Stimulated activated CD8-positive, alpha-beta memory T cell treated with anti-CD3 and anti-CD28 coated beads, Interleukin-12 subunit alpha, Interleukin-12 subunit beta, amount 100 ng/mL, for 24 hours (primary cell): Measurements from ENCODE around the gene PRDM11.
A peak's percentile ranks its signal among the peaks of the same experiment; 100 is the strongest.

ENCODE experiments used
- DNase-seq: peaks from one replicate; pipeline ENCODE4 v3.0.0-alpha.2; 2020; ENCODE audit errors: extremely low read depth

The PRDM11 gene

DNA sequence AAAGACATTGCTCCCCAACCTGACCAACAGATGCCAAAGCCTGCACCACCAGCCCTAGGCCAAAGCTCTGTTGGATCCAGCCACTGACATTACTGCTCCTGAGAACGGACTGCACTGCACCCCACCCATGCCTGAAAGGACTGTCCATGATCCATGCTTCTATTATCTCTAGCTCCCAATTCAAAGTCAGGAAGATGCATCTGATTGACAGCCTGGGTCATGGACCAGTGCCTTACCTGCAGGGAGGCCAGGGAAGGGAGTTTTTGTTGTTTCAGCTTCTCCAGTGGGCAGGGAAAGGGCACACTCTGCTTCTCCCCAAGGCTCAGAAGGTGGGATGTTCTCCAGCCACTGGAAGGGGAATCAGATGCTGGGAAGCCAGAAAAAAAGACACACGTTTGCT is 4.8 kb upstream of the PRDM11 start:
- DNase-seq: no peak

DNA sequence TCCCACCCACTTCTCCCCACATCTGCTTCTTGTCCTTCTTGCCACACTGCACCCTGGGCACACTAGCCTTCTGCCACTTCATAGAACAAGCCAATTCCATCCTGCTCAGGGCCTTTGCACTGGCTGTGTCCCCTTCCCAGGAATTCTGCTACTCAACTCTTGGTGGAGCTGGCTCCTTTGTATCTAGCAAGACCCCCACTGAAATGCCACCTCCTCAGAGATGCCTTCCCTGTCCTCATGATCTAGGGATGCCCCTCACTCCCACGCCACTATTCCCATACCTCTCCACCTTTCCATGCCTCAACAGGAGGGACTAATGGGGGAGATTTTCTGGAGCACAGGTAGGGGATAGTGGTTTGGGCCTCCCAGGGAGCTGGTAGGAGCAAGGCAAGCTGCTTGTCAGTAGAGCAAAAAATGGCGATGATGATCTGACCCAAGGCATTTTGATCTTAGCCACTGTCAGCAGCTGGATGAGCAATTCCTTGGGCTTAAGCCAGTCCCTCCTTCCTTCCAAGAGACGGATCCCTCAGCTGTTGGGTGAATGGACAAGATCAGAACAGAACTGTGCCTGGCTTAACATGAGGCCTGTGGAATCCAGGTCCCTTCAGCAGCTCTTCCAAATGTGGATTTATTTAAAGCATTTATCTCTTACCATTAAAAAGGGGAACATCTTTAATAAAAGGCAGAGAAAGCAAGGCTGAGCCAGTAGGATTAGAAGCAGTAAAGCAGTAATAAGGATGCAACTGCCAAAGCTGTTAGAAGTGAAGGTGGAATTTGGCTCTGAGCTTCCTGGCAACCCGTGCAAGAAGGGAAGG is 4.0 kb upstream of the PRDM11 start:
- DNase-seq: no peak

DNA sequence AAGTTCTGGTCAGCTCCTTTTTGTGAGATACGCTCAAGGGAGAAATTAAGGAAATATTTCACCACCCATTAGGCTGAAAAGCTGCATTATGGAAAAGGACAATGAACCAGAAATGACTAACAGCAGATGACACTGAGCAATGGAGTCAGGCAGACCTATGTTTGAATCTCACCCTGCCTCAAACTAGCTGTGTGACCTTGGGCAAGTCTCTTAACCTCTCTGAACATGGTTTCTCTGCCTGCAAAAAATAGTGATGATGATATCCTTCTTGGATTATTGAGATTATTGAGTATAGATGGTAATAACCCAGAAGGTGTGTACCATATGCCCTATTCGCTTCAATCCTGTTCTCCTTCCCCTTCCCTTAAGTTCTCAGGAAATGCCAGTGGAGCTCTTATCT is 2.9 kb upstream of the PRDM11 start:
- DNase-seq: no peak

DNA sequence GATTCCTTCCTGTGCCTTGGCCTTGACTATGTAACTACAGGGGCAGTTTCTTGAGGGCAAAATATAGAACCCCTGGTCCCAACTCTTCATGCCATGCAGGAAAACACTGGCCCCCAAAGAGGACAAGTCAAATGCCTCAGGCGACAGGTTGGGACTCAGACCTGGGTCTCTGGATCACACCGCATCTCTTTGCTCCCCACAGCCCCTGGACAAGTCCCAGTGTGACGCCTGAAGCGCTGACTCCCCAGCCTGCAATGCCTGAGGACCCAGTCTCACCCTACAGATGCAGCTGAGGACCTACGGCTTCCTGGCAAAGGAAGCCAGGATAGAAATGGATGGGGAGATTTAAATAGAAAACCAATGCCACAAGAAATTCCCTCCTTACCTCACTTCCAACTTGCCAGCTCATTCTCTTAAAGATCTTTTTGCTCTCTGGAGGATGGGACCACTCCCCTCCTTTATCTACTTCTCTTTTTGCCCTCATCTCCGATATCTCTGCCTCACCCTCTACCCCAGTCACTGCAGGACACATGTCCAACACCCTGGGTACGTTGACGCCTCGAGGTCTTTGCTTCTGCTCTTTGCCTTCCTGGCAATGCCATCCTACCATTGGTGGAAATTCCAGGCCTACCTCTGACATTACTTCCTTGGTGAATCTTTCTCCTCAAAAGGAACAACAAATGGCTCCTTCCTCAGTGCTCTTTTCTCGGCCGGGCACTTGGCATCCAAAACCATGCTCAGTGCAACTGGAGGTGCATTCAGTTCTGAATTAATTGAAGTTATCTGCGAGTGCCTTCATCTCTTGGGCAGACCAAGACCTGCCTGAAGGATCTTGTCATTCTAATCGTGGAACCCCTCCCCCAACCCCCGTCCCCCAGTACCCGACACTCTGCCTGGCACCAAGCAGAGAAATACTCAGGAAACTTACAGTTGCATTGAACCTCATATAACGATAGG is 2.0 kb upstream of the PRDM11 start:
- DNase-seq: no peak

DNA sequence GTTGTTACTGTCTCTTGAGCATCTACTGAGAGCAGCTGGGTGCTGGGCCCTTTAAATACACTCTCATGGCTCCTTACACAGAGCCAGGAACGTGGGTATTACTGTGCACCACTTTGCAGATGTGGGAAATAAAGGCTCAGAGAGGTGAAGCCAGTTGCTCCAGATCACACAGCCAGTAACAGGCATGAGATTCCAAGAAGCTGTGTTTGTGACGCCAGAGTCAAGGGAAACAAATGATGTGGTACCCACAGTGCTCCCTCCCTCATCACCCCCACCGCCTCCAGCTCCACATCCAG is 1.4 kb upstream of the PRDM11 start:
- DNase-seq: no peak

DNA sequence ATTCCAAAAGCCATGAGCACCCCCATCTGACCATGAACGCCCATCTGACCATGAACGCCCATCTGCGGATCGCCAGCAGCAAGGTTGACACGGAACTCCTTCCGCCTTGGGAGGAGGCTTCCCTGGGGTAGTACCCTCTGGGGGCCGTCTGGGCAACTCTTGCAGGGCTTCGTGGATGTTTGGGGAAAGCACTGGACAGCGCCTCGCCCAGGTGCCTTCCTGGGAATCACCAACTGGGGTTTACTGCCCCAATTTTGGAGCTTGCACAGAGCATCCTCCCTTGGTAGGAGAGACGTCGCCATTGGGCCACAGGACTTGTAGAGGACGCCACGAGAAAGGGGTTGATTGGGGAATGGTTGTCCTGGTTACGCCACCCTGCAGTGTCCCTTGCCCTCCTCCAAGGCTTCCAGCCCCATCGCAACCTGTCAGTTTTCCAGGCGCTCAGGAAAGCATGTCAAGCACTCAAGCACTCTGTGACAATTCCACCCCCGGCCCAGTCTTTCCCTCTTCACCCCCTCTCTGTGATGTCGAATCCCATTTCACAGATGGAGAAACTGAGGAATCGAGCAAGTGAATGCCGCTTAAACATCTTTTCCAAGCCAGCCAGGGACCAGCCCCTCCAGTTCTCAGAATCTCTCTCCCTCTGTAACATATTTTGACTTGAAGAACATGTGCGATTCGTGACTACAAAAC is 914 bp upstream of the PRDM11 start:
- DNase-seq: no peak

DNA sequence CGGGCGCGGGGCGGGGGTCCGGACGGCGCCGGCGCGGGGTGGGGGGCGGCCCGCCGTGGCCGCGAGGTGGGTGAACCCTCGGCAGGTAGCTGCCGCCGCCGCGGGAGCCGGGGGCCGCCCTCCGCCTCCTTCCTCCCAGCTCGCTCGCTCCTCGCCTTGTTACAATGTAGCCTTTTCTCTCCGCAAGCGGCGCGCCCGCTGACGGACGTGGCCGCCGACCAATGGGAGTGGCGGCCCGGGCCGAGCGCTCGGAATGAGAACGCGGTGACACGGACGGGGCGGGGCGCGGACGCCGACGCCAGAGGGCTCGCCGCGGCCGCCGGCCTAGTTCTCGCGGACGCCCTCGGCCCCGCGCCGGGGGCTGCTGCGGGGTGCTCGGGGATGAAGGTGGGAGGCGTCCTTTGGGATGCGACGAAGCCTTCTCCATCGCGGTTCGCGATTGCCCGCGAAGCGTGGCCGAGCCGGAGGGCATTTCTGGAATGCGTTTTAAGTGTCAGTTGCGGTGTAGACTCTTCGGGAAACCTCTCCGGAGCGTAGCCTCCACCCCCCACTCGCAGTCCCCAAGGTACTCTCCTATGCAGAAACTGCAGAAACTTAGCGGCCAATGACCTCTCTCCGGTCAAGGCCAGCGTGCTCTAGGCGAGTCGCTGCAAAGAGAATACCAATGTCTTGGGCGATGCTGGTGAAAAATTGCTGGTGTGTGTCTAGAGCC is 734 bp downstream of the PRDM11 start:
- DNase-seq: peak; percentile 82

DNA sequence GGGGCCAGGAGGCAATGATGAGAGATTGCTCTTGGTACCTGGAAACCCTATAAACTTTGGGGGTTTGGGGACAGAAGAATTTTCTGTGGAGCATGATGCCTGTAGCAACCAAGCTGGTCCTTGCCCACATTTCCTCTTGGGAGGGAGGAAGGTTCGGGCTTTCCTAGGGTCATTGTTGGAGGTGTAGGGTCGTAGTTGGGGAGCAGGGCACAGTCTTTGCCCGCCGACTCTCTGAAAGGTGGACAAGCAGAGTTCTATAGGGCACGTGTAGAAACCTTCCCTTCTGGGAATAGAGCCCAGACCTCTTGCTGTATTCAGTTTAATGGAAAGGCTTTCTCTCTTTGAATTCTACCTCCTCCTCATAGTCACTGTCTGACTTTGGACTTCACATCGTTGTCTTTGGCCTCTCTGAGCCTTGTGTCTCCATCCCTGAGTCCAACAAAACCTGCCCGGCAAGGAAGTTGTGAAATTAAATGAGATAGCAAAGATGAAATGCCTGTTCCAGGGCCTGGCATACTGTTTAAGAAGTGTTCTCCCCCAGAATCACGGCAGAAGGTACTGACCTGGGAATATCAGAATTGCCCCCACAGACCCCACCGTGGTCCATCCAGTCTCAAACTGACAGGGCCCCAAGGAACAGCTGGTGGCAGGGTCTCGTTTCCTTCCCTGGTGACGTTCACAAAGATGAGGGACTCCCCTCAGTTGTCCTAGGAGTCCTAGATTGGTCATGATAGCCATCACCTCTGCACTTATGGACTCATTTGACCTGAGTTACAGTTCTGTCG is 1.6 kb downstream of the PRDM11 start:
- no peak for DNase-seq

DNA sequence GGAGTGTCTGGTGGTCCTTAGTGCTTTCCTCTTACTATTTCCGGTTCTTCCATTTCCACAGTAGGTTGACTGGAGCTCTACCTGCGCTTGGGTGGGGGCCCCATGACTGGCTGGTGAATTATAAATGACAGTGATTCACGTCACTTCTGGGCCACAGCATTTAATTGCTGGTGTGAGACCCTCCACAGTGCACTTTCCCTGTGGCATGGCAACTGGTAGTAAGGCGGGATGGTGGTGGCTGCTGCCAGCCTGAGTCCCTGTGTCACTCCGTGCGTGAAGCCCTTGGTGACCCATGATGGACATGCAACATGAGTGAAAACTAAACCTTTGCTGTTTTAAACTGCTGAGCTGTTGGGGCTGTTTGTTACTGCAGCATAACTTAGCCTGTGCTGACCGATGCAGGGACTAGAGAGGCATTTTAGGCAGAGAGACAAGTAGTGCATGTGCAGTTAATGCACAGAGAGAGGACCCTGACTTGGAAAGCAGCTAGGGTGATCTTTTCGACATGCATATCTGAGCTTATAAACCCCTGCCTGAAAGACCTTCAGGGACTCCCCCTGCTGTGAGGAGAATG is 3.1 kb downstream of the PRDM11 start:
- DNase-seq: no peak

DNA sequence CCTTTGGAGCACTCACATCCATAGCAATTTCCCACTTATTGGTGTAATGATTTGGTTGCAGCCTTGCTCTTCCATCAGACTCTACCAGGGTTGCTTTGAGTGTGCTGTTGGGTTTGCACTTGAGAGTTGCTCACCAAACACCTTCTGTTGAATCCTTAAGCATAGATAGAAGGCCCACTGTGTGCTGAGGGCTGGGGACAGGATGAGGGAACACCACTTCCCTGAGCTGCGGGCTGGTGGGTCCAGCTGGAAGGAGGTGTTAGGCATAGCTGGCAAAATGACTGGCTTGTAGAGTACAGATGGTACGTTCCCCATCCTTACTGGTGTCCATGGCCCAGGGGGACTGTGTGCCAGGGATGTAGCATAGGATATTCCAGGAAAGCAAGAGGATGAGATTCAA is 3.9 kb downstream of the PRDM11 start:
- DNase-seq: no peak

DNA sequence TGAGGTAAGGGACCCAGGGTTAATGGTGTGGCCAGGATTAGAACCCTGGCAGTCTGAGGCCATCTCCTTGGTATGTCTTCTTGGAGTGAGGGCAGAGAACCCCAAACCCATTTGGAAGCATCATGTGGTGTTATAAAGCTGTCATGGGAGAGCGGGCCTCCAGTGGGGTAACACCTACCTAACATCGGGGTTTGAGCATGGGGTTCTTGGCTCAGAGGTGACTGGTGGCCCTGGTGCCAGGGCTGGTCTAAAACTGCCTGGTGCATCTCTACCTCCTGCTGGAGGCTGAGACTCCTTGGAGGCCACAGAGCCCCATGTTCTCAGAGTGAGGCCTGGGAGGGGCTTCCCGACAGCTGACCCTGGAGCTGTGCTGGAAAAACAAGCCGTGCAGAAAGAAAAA is 4.5 kb downstream of the PRDM11 start:
- no peak for DNase-seq

DNA sequence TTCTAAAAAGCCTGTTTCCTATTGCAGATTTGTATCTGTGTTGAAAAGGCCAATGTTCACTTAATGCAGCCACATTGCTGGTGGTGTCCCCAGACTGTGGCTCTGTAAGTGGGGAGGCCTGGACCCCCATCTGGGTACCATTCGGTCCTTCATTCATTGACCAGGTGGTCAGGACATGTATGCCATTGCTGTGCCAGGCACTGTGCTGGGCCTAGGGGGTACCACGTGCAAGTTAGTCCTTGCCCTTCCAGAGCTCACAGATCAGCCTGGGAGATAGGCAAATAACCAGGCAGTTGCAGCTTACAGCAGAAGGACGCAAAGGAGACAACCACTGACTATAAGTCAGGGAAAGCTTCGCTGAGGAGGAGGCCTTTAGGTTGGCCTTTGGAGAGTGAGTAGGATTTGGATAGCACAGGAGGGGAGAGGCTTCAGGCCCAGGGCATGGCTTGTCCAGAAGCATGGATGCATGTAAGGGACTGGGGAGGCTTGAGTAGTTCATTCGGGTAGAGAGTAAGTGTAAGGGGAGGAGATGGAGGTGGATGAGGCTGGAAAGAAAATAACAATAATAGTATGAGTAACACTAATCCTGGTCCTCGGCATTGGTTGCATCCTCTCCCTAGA is 5.0 kb downstream of the PRDM11 start:
- DNase-seq: no peak

DNA sequence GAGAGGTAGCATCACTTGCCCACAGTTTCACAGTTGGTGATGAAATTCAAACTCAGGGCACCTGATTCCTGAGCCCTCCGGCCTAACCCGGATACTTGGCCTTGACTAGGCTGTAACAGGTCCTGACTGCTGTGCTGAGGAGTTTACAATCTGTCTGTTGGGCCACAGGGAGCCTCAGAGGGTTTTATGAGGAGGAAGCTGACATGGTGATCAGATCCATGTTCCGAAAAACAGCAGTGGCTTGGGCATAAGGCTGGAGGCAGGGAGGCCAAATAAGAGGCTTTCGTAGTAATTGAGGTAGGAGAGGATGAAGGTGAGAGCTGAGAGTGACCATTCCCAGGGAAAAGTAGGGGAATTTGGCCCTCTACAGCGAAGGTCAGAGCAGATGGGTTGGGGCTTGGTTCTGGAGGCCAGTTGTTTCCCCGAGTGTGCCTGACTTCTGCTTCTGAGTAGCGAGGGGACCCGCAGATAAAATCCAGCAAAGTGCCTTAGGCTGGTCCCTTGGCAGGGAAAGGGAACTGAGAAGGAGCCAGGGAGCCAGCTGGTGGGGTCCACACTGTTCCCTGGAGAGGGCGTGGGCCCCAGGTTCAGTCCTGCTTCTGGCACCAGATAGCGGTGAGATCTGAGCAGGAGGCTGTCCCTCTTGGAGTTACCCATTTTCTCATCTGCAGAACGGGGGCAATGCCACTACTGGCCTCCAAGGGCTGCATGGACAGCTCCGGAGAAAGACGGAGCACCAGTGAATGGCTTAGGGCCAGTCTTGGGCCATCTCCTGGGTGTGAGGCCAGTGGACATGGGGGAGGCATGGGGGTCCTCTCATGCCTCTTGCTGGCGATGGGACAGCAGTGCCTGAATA is 6.5 kb downstream of the PRDM11 start:
- no peak for DNase-seq

DNA sequence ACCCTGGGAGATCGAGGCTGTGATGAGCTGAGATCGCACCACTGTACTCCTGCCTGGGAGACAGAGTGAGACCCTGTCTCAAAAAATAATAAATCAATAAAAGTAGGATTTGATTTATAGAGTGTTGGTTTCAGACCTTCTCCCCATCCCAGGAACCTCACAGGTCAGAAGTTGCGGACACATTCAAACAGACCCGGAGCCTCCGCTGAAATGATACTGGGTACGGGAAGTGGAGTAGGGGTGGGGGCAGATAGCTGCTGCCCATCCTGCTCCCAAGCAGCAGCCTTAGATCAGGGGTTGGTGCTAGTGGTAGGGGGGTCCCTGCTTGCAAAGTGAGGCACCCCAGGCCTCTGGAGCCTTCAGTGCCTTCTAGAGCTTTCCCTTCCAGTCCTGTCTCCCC is 7.8 kb downstream of the PRDM11 start:
- no peak for DNase-seq

DNA sequence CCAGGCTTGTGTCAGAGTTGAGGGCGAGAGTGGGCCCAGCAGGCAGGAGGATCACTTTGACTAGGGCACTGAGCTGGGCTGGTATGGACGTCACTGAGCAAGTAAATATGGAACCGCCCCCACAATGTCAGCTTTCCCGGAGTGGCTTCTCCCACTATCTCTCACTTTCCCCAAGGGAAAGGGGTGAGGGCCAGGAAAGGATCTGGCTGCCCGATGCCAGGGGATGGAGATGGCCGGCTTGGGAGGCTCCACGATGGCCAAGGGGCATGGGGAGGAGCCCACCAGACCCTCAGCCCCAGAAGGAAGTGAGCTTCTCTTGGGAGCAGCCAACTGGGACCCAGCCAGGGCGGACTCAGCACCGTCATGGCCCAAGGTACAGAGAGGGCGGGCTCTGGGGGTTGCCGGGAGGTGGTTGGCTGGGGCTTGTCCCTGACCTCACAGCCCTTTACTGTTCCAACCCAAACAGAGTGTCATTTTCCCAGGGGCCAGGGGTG is 8.7 kb downstream of the PRDM11 start:
- DNase-seq: no peak

DNA sequence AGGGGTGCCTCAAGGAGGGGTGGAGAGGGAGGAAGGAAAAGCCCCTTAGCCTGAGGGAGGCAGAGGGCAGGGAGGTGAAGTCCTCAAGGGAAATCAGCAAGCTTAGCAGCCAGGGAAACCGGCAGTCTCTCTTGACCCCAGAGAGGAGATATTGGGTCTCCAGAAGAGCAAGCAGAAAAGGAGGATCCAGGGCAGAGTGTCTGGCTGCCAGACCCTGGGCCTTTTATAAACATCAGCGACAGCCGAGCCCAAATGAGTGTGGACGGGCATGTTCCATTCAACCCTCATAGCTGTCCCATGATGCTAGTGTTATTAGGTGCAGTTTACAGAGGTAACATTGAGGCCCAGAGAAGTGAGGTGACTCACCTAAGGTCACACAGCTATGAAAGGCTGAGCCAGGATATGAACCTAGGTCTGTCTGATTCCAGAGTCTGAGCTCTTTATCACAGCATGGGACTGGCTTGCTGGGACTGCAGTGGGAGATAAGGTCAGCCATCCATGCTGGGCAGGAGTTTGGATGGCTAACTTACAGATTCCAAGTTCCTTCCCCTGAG is 9.3 kb downstream of the PRDM11 start:
- no peak for DNase-seq

DNA sequence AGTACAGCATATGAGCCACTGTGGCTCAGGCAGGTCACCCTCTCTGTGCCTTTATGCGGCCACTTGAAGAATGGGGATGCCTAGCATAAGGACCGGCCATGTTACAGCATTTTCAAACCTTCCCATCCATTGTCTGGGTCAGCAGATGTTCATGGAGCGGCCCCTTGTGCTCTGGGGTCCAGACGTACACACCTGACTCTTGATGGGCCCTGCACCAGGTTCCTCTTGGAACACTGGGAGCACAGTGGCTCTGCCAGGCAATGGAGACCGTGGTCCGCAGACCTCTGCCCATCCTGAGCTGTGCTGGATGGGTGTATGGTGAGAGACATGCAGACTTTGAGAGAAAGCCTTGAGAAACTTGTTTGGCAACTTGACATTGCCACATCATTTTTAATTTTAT is 9.8 kb downstream of the PRDM11 start:
- no peak for DNase-seq

DNA sequence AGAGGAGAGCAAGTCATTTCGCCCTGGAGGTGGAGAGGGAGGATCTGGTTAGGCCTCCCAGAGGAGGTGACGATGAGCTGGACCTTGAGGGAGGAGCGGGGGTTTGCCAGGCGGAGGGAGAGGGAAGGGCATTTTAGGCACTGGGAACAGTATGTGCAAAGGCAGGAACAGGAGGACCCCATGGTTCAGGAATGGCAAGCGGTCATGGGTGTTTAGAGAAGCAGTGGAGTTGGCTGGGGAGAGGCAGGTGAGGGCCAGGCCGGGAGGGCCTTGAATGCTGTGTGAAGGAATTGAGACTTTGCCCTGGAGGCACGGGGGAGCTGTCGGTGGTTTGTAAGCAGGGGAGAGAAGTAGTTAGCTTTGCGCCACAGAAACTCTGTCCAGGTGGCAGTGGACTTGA is 10.3 kb downstream of the PRDM11 start:
- DNase-seq: no peak
